SK-N-MC (cell line): ENCODE results near the gene SLC66A1.

Source experiments
- DNase-seq: peaks from one replicate; pipeline ENCODE4 v3.0.0-alpha.2; 2011; ENCODE audit warnings: low read depth, low spot score
- H3K27ac ChIP-seq: fragments of 200-600 bp; sonication (generic); 2 replicates; pipeline ENCODE4 v1.5.1; 2016; ENCODE audit warnings: mixed run types
- H3K36me3 ChIP-seq: fragments of 200-600 bp; sonication (generic); 2 replicates; pipeline ENCODE4 v1.6.1; 2017; ENCODE audit warnings: antibody characterized with exemption, low read length, mixed read lengths; ENCODE audit not compliant: insufficient read depth
- H3K4me3 ChIP-seq: fragments of 200-600 bp; sonication (generic); 2 replicates; pipeline ENCODE4 v1.5.1; 2016
- H3K9ac ChIP-seq: fragments of 200-600 bp; sonication (generic); 2 replicates; pipeline ENCODE4 v1.8.0; 2017; ENCODE audit warnings: mixed run types, mixed read lengths; ENCODE audit not compliant: insufficient read length
- H3K9me3 ChIP-seq: fragments of 200-600 bp; sonication (generic); 2 replicates; pipeline ENCODE4 v1.6.1; 2017; ENCODE audit warnings: low read depth, mild to moderate bottlenecking, antibody characterized with exemption, low read length, moderate library complexity, mixed read lengths
- EZH2 ChIP-seq: fragments of 200-600 bp; sonication (generic); IDR thresholded peaks from one replicate; pipeline ENCODE4 v1.6.1; 2017; ENCODE audit warnings: antibody characterized with exemption
- FOXP2 ChIP-seq: optimal IDR thresholded peaks from 2 replicates; pipeline ENCODE3; 2011; ENCODE audit warnings: mild to moderate bottlenecking, moderate library complexity; ENCODE audit not compliant: insufficient read depth; ENCODE audit errors: extremely low read length, control extremely low read depth
- POLR2AphosphoS5 ChIP-seq: IDR thresholded peaks from 2 replicates; pipeline ENCODE4 v1.6.1; 2012; ENCODE audit warnings: mild to moderate bottlenecking, low read depth, low read length, borderline replicate concordance

SLC66A1 gene

DNA sequence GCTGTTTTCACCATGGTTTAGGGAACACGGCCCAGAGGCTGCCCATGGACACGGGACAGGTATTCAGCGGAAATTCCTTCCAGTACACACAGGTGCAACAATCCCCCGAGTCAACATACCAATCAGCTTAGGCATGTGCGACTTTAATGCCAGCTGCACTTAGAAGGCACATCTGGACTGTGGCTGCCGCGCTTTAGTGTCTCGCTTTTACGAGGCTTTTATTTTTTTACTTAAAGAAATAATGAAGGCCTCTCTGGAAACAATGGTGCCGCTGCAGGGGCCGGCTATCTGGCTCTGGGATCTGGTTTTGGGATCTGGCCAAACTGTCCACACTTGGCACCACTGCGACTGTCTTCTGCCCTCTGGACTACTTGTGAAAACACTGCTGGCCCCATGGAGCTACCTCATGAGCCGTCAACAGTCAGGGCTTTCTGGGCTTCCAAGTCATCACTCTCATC, 55.5 kb downstream of the SLC66A1 start:
- no peaks in the 10 kb centered on the region for H3K9me3 ChIP-seq
- no peak overlapping the region for H3K27ac ChIP-seq
- H3K4me3 ChIP-seq, result no peak overlapping the region
- DNase-seq, result no peak
- no peak overlapping the region for H3K9ac ChIP-seq
- no peak for TF ChIP-seq FOXP2
- no peak for TF ChIP-seq EZH2
- no peak for TF ChIP-seq POLR2AphosphoS5
- H3K36me3 ChIP-seq, result no peaks in the 10 kb centered on the region

DNA sequence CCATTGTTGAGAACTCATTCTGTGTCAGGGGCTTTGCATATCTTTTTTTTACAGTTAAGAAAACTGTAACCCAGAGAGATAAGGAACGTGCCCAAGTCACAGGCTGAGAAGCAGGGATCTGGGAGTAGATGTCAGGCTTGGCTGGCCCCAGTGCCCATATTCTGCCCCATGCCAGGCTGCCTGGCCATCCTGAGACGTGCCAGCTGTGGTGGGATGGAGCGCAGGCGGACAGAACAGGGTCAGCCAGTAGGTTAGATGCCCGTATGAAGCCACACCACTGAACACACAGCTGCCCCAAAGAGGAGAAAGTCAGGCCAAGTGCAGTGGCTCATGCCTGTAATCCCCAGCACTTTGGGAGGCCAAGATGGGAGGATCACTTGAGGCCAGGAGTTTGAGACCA, 55.9 kb downstream of the SLC66A1 start:
- Histone ChIP-seq H3K27ac (no peak overlapping the region), H3K9ac (no peak overlapping the region), H3K36me3 (no peaks in the 10 kb centered on the region), H3K4me3 (no peak overlapping the region), H3K9me3 (no peaks in the 10 kb centered on the region)
- TF ChIP-seq EZH2 (no peak), POLR2AphosphoS5 (no peak), FOXP2 (no peak)
- DNase-seq, result no peak

DNA sequence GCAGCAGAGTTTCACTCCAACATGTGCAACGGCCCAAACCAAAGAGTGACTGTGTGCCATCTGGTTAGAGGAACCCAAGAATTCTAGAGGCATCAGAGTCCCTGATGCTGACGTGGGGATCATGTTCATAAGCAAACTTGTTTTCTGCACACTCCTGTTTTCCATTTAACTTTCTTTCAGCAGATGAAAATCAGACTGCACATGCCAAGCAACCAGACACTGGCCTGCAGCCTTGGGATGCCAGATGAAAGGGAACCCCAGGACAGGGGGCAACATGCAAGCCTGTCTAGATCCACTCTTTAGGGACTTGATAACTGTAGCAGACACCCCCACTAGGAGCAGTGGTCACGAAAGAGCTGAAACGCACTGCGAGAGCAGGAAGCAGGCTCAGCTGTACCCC, 56.8 kb downstream of the SLC66A1 start:
- no peak for DNase-seq
- TF ChIP-seq FOXP2 (no peak), EZH2 (no peak), POLR2AphosphoS5 (no peak)
- Histone ChIP-seq H3K36me3 (no peaks in the 10 kb centered on the region; the same call in 1 of the 2 replicates), H3K9ac (no peak overlapping the region), H3K27ac (no peak overlapping the region), H3K4me3 (no peak overlapping the region), H3K9me3 (no peaks in the 10 kb centered on the region)

DNA sequence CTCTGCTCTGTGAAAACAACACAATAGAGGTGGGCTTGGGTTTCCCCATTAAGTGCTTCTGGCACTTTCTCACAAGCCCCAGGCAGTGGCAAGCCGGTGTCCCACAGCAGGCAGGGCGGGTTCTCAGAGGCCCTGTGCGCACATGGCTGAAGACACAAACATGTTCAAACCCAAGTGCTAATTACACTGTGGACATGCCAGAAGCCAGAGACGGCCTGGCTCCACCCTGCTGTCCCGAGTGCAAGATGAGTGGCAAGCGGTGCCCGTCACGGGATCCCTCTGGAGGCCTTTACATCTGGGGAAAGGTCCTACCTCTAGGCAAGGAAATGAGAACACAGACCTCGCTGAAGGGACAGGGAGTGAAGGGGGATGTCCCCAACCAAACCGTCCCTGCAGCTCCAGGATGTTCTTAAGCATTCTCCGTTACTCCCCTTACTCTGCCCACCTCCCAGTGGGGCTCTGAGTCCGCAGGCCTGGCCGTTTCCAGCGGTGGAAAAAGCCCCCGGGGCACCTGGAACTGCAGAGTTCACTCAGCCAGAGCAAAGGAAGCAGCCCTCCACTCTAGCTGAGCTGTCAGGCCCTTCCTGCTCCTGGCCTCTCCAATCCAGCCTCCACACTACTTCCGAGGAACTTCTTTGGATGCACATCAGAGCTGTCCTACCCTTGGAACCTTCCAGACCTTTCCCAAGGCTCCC, 57.4 kb downstream of the SLC66A1 start:
- no peak for DNase-seq
- H3K9ac ChIP-seq, result no peak overlapping the region
- TF ChIP-seq FOXP2 (no peak), POLR2AphosphoS5 (no peak), EZH2 (no peak)
- no peaks in the 10 kb centered on the region; the same call in 1 of the 2 replicates for H3K36me3 ChIP-seq
- no peaks in the 10 kb centered on the region for H3K9me3 ChIP-seq
- no peak overlapping the region for H3K4me3 ChIP-seq
- H3K27ac ChIP-seq, result no peak overlapping the region

DNA sequence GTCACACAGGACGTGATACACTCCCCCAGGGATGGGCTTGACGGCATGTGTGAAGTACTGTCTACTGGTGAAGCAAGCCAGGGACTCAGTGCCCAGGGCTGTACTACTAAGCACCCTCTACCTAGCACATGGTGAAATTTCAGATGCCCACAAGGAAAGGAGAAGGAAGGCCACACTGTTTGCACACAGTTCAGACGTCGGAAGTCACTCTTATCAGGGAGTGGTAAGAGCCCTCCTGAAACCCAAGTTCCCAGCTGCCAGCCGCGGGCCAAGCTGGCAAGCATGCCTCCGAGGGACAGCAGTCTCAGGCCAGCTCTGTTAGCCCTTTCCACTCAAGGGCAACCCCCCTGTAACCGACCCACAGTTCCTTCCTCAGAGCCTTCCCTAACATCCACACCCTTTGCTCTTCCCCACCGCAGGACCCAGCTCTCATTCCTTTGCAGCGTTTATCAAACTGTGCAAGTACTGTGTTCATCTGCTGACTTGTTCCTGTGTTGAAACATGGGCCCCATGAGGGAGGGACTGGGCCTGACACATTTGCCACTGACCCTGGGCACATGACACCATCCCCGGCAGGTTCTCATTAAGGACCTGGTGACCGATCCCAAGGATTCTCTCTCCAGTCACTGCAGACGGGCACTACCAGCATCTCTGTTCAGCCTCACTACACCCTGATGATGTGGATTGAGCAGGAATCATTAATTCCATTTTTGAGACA, 58.5 kb downstream of the SLC66A1 start:
- no peak for TF ChIP-seq POLR2AphosphoS5
- TF ChIP-seq EZH2, result no peak
- no peak for TF ChIP-seq FOXP2
- Histone ChIP-seq H3K9ac (no peak overlapping the region), H3K4me3 (no peak overlapping the region), H3K27ac (no peak overlapping the region), H3K9me3 (no peaks in the 10 kb centered on the region), H3K36me3 (peaks cover under 1% of the 10 kb centered on the region; the same call in 1 of the 2 replicates)
- no peak for DNase-seq

DNA sequence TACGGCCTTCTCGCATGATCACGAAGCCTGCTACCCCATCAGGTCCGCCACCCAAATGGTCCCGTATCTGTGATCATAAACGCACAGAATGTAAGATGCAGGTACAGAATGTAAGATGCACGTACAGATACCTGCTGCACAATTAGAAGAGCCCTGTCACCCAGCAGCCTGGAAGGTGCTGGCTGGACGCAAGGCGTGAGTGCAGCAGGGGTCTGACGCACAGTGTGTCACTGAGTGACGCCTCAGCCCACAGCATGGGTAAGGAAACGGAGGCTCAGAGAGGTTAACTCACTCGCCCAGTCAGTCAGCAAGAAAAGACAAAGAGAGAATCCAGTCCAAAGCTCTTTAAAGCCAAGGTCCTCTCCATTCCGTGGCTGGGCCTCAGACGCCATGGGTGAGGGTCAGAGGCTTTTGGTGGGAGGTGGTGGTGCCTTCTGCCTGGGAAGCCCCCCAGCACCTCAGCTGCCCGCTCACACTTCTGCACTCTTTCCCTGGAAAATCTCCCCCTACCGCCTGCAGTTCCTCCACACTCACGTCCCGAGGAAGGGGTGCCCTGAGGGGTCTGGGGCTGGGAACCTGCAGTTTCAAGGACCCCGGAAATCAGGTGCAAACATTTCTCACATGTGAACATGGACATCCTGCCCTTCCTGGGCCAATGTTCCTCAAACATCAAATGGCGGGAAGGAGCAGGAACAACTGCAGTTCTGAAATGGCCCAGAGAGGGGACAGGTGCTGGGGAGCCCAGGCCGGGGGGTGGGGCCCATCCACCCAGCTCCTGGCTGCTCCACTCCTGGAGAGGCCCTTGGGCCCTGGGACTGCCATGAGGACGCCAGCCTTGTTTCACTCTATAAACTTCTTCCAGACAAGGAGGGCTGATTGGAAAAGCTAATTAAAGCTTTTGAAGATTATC, 59.4 kb downstream of the SLC66A1 start:
- Histone ChIP-seq H3K4me3 (no peak overlapping the region), H3K9ac (no peak overlapping the region), H3K36me3 (peaks cover 9% of the 10 kb centered on the region; the same call in 1 of the 2 replicates), H3K27ac (no peak overlapping the region), H3K9me3 (no peaks in the 10 kb centered on the region)
- no peak for DNase-seq
- TF ChIP-seq POLR2AphosphoS5 (no peak), EZH2 (no peak), FOXP2 (no peak)

DNA sequence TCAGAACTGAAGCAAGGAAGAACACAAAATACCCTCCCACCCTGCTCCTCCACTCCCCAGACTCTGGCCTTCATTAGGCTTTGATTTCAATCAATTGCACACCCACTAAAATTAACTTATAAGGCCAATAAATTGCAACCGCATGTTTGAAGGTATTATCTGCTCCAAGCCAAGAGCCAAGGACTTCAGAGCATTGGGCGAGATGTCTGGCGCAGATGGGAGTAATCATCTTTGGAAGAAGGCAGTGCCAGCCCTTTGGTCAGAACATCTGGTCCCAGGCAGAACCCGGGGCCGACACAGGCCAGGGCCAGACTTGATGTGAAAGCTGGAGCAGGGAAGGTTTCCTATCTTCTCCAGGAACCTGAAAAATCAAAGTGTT, 60.0 kb downstream of the SLC66A1 start:
- peaks cover 15% of the 10 kb centered on the region for H3K36me3 ChIP-seq

DNA sequence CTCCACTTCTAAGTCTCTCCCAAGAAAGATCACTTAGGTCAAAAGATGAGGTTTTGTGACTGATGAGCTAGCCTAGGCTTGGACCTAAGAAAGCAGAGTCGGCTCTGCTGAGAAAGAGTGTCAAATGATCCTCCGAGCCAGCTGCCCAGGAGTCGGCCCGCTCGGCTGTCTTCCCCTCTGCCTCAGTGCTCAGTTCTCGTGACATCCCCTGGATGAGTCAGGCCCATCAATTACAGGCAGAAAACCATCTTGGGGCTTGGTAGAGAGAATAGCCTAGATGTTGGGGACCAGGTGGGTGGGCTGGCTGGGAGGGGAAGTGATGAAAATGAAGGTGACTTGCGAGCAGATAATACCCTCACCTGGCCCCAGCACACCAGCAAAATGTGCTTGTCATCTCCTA, 60.5 kb downstream of the SLC66A1 start:
- H3K27ac ChIP-seq, result no peak overlapping the region
- peaks cover 20% of the 10 kb centered on the region for H3K36me3 ChIP-seq
- no peak for TF ChIP-seq POLR2AphosphoS5
- no peak for TF ChIP-seq FOXP2
- no peak for TF ChIP-seq EZH2

More for the DNA sequence above, 60.0 kb downstream of the SLC66A1 start:
- H3K27ac ChIP-seq, result no peak overlapping the region
- no peak overlapping the region for H3K9ac ChIP-seq
- H3K9me3 ChIP-seq, result no peaks in the 10 kb centered on the region
- no peak for DNase-seq
- no peak overlapping the region for H3K4me3 ChIP-seq
- TF ChIP-seq EZH2 (no peak), FOXP2 (no peak), POLR2AphosphoS5 (no peak)

More for the DNA sequence above, 60.5 kb downstream of the SLC66A1 start:
- H3K9me3 ChIP-seq, result no peaks in the 10 kb centered on the region
- no peak overlapping the region for H3K4me3 ChIP-seq
- no peak overlapping the region for H3K9ac ChIP-seq
- no peak for DNase-seq
